ENCODE data around the gene FAM120B. TPM values are rescaled to one million over a fixed set of nuclear protein-coding genes. Genes with fewer than 3 reads are reported as not detected.
"Not testable (repeated sequence)": the region's sequence is repeated elsewhere in the genome, so short reads cannot be mapped to it uniquely, and the experiment has no call there.

The FAM120B gene
- total and polyA plus RNA-seq, 4 experiments from 2014 or later, result 22.7 to 48.6 (median 40.1) TPM

DNA sequence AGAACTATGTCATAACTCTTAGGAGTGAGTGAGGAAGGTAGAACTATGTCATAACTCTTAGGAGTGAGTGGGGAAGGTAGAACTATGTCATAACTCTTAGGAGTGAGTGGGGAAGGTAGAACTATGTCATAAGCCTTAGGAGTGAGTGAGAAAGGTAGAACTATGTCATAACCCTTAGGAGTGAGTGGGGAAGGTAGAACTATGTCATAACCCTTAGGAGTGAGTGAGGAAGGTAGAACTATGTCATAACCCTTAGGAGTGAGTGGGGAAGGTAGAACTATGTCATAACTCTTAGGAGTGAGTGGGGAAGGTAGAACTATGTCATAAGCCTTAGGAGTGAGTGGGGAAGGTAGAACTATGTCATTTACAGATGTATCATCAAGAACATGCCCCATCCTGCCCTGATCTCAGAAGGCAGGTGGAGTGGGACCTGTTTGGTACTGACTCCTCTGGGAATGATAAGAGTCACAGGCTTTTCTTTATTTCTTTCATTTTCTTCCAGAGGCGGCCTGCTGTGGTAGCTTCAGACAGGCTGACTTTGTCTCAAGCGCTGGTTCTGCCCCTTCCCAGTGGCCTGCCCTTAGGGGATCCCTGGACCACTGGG is 93.5 kb downstream of the FAM120B start:
- H3K4me1 ChIP-seq (ENCODE audit: insufficient read depth, low read length); POLR2A ChIA-PET (ENCODE audit: partially characterized antibody); H3K9me3 ChIP-seq (ENCODE audit: control insufficient read depth in 1 of 2, low read length in 2 of 2); H3K4me1 Mint-ChIP-seq; H3K27ac ChIP-seq (ENCODE audit: low read depth, low read length); CTCF ChIA-PET (ENCODE audit: partially characterized antibody); H3K4me3 ChIP-seq (ENCODE audit: low read length in 2 of 2); intact Hi-C loops (cut with micrococcal nuclease); H3K27me3 Mint-ChIP-seq; H3K27me3 ChIP-seq (ENCODE audit: insufficient read depth, low read length); DNase-seq; H3K9me3 Mint-ChIP-seq; H3K4me3 Mint-ChIP-seq: not testable (repeated sequence)
- Mint-ChIP-seq H3K27ac (peak overlapping the region in 1 of 7 donors; percentile 36), H3K36me3 (peaks cover 57 to 73% of the 10 kb centered on the region in 2 donors)
- H3K36me3 ChIP-seq (ENCODE audit: insufficient read depth, low read length), result peaks cover 42% of the 10 kb centered on the region

DNA sequence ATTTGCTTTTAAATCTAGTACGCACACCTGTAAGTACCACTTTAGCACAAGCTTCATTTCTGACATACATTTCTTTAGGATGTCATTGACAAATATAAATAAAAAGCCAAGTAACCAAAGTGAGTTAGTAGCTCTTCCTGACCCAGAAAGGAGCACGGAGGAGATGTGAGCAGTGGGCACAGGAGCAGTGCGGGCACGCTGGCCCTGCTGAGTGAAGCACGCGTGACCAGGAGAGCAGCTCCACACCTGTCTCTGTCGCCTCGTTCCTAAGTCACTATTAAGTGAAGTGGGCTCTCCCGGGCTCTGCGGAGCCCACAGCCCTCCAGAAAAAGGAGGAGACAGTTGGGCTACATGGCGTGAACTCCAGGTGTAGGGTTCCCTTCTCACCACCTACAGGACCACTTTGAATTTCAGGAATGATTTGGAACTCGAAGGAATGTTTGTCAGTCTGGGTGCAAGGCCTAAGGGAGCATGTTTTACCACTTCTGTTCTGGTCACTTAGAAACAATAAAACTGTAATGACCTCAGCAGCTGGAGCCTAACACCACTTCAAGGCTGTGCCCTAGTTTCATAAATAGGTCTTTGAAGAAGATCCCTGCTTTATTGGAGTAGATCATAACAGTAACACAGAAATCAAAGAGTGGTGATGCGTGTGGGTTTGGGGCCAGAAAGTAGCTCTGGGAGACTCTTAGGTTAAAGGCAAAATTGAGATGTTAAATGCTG is 95.9 kb downstream of the FAM120B start:
- peaks cover 59 to 70% of the 10 kb centered on the region in 2 donors for H3K36me3 Mint-ChIP-seq
- peaks cover 0 to 3% (median 0%) of the 10 kb centered on the region in 8 donors for H3K9me3 Mint-ChIP-seq
- CTCF ChIA-PET (ENCODE audit: partially characterized antibody), result no interaction called here
- DNase-seq, result no peak
- Histone ChIP-seq H3K27me3 (ENCODE audit: insufficient read depth, low read length) (no peaks in the 10 kb centered on the region), H3K9me3 (ENCODE audit: control insufficient read depth in 1 of 2, low read length in 2 of 2) (no peaks in the 10 kb centered on the region), H3K4me3 (ENCODE audit: low read length in 2 of 2) (no peak overlapping the region), H3K27ac (ENCODE audit: low read depth, low read length) (no peak overlapping the region), H3K4me1 (ENCODE audit: insufficient read depth, low read length) (no peaks in the 10 kb centered on the region), H3K36me3 (ENCODE audit: insufficient read depth, low read length) (peaks cover 32% of the 10 kb centered on the region)
- H3K4me3 Mint-ChIP-seq, result no peak overlapping the region
- H3K27ac Mint-ChIP-seq, result no peak overlapping the region
- H3K4me1 Mint-ChIP-seq, result no peaks in the 10 kb centered on the region
- POLR2A ChIA-PET (ENCODE audit: partially characterized antibody), result no interaction called here
- intact Hi-C loops (cut with micrococcal nuclease), result no loop called here
- H3K27me3 Mint-ChIP-seq, result no peaks in the 10 kb centered on the region

DNA sequence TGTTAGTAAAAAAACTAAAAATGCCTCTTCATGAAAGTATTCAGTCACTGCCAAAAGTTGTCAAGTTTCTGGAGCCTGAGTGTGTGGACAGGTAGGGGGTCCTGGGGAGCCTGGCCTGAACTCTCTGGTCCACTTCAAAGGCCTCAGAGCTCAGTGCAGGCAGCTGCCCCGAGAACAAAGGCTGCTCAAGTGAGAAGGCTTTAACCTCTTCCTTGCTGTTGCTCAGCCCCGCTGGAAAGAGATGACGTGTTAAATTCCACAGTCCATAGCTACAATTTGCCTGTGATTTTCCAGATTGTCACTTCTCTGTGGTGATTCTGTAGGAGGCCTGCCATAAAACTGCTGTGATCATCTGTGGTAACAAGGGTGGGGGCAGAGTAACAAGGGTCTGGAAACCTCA is 96.9 kb downstream of the FAM120B start:
- Mint-ChIP-seq H3K27me3 (no peaks in the 10 kb centered on the region), H3K4me3 (no peak overlapping the region), H3K27ac (no peak overlapping the region), H3K9me3 (peaks cover 0 to 9% (median 0%) of the 10 kb centered on the region in 8 donors), H3K4me1 (no peaks in the 10 kb centered on the region), H3K36me3 (peaks cover 64 to 68% of the 10 kb centered on the region in 2 donors)
- ChIA-PET POLR2A (ENCODE audit: partially characterized antibody) (no interaction called here), CTCF (ENCODE audit: partially characterized antibody) (no interaction called here)
- DNase-seq, result no peak
- Histone ChIP-seq H3K4me1 (ENCODE audit: insufficient read depth, low read length) (no peaks in the 10 kb centered on the region), H3K4me3 (ENCODE audit: low read length in 2 of 2) (no peak overlapping the region), H3K9me3 (ENCODE audit: control insufficient read depth in 1 of 2, low read length in 2 of 2) (no peaks in the 10 kb centered on the region), H3K36me3 (ENCODE audit: insufficient read depth, low read length) (peaks cover 30% of the 10 kb centered on the region), H3K27me3 (ENCODE audit: insufficient read depth, low read length) (no peaks in the 10 kb centered on the region), H3K27ac (ENCODE audit: low read depth, low read length) (no peak overlapping the region)
- intact Hi-C loops (cut with micrococcal nuclease), result no loop called here

DNA sequence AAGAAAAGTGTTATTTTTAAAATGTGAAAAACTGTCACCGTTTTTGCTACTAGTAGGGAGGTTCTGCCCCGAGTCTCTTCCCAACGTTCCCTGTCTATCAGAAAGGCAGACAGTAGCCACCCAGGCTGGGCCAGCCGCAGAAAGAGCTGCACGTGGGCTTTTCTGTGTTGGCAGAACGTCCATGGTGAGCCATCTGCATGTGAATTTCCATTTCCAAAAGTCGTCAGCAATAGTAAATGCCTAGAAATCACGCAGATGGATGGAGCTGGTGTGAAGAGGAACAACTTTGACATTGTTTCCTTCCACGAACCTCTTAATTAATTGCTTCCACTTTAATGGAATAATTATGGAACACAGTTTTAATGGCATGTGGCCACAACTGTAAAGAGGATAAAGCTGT is 97.5 kb downstream of the FAM120B start:
- Histone ChIP-seq H3K9me3 (ENCODE audit: control insufficient read depth in 1 of 2, low read length in 2 of 2) (no peaks in the 10 kb centered on the region), H3K4me3 (ENCODE audit: low read length in 2 of 2) (no peak overlapping the region), H3K36me3 (ENCODE audit: insufficient read depth, low read length) (peaks cover 30% of the 10 kb centered on the region), H3K4me1 (ENCODE audit: insufficient read depth, low read length) (no peaks in the 10 kb centered on the region), H3K27ac (ENCODE audit: low read depth, low read length) (no peak overlapping the region), H3K27me3 (ENCODE audit: insufficient read depth, low read length) (no peaks in the 10 kb centered on the region)
- DNase-seq, result no peak
- Mint-ChIP-seq H3K4me3 (no peak overlapping the region), H3K9me3 (peaks cover 0 to 14% (median 2%) of the 10 kb centered on the region in 8 donors), H3K36me3 (peaks cover 64 to 68% of the 10 kb centered on the region in 2 donors), H3K27me3 (no peaks in the 10 kb centered on the region), H3K27ac (no peak overlapping the region), H3K4me1 (no peaks in the 10 kb centered on the region)
- intact Hi-C loops (cut with micrococcal nuclease), result no loop called here
- CTCF ChIA-PET (ENCODE audit: partially characterized antibody), result no interaction called here
- POLR2A ChIA-PET (ENCODE audit: partially characterized antibody), result no interaction called here

DNA sequence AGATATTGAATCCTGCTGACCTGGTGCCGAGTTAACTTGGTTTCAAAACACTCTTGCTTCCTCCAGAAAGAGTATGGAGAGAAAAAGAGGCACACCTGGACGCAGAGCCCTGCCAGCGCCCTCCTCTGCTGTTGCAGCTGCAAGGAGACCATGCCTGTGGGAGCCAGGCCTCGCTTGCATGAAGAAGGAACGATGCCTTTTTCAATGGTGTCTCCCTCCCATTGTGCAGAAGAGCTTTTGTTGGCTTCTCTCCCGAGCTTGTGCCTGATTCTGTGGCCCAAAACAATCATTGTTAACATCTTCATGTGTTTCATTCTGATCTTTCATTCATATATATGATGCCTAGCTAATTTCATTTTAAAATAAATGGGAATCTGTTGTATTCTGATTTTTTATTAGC is 98.1 kb downstream of the FAM120B start:
- CTCF ChIA-PET (ENCODE audit: partially characterized antibody), result no interaction called here
- H3K36me3 Mint-ChIP-seq, result peaks cover 64 to 68% of the 10 kb centered on the region in 2 donors

DNA sequence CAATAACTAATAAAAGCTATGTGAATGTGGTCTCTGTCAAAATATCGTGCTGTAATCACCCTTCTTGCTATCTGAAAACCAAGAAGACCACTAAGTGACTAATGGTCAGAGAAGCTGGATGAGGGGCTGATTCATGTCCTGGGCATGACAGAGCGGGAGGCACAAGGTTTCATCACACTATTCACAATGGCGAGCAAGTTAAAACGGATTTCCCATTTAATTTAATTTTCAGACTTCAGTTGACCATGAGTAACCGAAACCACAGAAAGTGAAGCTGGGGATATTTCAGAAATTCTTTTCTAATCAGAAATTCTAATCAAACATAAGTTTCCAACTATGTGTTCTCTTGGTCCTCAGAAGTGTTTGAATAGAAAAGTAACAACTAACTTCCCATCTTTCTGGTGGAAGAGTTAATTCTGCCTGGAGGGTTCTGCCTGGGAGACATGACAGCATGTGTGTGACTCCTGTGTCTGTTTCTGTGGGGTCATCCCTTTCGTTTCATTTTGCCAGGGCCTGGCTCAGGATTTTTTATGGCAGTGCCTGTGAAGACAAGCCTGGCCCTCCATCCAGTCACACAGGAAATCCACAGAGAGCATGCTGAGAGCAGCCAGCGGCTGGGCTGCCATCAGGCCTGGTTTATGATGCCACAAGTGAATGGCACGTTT is 98.9 kb downstream of the FAM120B start:
- Mint-ChIP-seq H3K27ac (peak overlapping the region in 2 of 7 donors; percentile 2 to 40), H3K27me3 (no peaks in the 10 kb centered on the region), H3K4me1 (no peaks in the 10 kb centered on the region), H3K4me3 (no peak overlapping the region), H3K36me3 (peaks cover 62 to 64% of the 10 kb centered on the region in 2 donors), H3K9me3 (peaks cover 0 to 24% (median 8%) of the 10 kb centered on the region in 8 donors)
- Histone ChIP-seq H3K36me3 (ENCODE audit: insufficient read depth, low read length) (peaks cover 30% of the 10 kb centered on the region), H3K4me3 (ENCODE audit: low read length in 2 of 2) (no peak overlapping the region), H3K27ac (ENCODE audit: low read depth, low read length) (no peak overlapping the region), H3K9me3 (ENCODE audit: control insufficient read depth in 1 of 2, low read length in 2 of 2) (no peaks in the 10 kb centered on the region), H3K4me1 (ENCODE audit: insufficient read depth, low read length) (no peaks in the 10 kb centered on the region), H3K27me3 (ENCODE audit: insufficient read depth, low read length) (no peaks in the 10 kb centered on the region)
- no peak for DNase-seq
- intact Hi-C loops (cut with micrococcal nuclease), result no loop called here
- CTCF ChIA-PET (ENCODE audit: partially characterized antibody), result no interaction called here
- POLR2A ChIA-PET (ENCODE audit: partially characterized antibody), result no interaction called here

More for the DNA sequence above, 98.1 kb downstream of the FAM120B start:
- Mint-ChIP-seq H3K4me1 (no peaks in the 10 kb centered on the region), H3K27ac (no peak overlapping the region), H3K27me3 (no peaks in the 10 kb centered on the region), H3K4me3 (no peak overlapping the region), H3K9me3 (peaks cover 0 to 19% (median 4%) of the 10 kb centered on the region in 8 donors)
- DNase-seq, result no peak
- no peak overlapping the region for H3K4me3 ChIP-seq (ENCODE audit: low read length in 2 of 2)
- no peaks in the 10 kb centered on the region for H3K9me3 ChIP-seq (ENCODE audit: control insufficient read depth in 1 of 2, low read length in 2 of 2)
- intact Hi-C loops (cut with micrococcal nuclease), result no loop called here
- H3K4me1 ChIP-seq (ENCODE audit: insufficient read depth, low read length), result no peaks in the 10 kb centered on the region
- H3K27me3 ChIP-seq (ENCODE audit: insufficient read depth, low read length), result no peaks in the 10 kb centered on the region
- H3K36me3 ChIP-seq (ENCODE audit: insufficient read depth, low read length), result peaks cover 30% of the 10 kb centered on the region
- no peak overlapping the region for H3K27ac ChIP-seq (ENCODE audit: low read depth, low read length)
- POLR2A ChIA-PET (ENCODE audit: partially characterized antibody), result no interaction called here

DNA sequence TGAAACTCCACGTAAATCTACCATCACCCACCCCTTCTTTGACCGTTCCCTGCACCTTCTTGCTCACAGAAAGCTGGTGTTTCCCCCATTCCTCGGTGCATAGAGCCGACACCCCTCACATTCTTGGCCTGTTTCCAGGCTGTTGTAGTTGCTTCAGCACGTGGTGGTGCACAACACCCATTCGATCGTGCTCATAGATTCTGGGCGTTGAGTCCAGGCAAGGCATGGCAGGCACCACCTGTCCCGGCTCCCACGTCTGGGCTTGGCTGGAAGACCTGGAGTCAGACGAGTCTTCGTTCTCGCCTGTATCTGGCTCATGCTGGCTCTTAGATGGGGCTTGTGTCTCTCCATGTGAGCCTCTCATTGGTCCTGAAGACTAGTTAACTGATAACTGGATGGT is 100.6 kb downstream of the FAM120B start:
- Mint-ChIP-seq H3K4me3 (no peak overlapping the region), H3K4me1 (no peaks in the 10 kb centered on the region), H3K27me3 (no peaks in the 10 kb centered on the region), H3K9me3 (peaks cover 0 to 41% (median 23%) of the 10 kb centered on the region in 8 donors), H3K36me3 (peaks cover 52 to 55% of the 10 kb centered on the region in 2 donors), H3K27ac (no peak overlapping the region)
- ChIA-PET POLR2A (ENCODE audit: partially characterized antibody) (interaction anchor here (0.6 to 1.0 kb wide), 2 partner anchors 90 to 318 kb away, joined by 3 to 5 read pairs; no protein-coding TSS in a partner anchor), CTCF (ENCODE audit: partially characterized antibody) (interaction anchor here (1.3 kb wide), 1 partner anchor 11 kb away, joined by 4 read pairs; no protein-coding TSS in a partner anchor)
- H3K9me3 ChIP-seq (ENCODE audit: control insufficient read depth in 1 of 2, low read length in 2 of 2), result no peaks in the 10 kb centered on the region
- H3K36me3 ChIP-seq (ENCODE audit: insufficient read depth, low read length), result peaks cover 24% of the 10 kb centered on the region
- DNase-seq, result no peak
- H3K27ac ChIP-seq (ENCODE audit: low read depth, low read length), result no peak overlapping the region
- no peak overlapping the region for H3K4me3 ChIP-seq (ENCODE audit: low read length in 2 of 2)
- no peaks in the 10 kb centered on the region for H3K4me1 ChIP-seq (ENCODE audit: insufficient read depth, low read length)
- H3K27me3 ChIP-seq (ENCODE audit: insufficient read depth, low read length), result no peaks in the 10 kb centered on the region
- intact Hi-C loops (cut with micrococcal nuclease), result no loop called here

Measured in CD4-positive, alpha-beta memory T cell (primary cell).